WI38 (cell line): ENCODE data around the gene ST3GAL4.
A peak's percentile ranks its signal among the peaks of the same experiment; 100 is the strongest.
"Not testable (repeated sequence)": the region's sequence is repeated elsewhere in the genome, so short reads cannot be mapped to it uniquely, and the experiment has no call there.

Source experiments
- H3K4me3 ChIP-seq: 2 replicates; pipeline ENCODE4 v1.5.1; 2011; ENCODE audit warnings: low read depth, mild to moderate bottlenecking, control low read depth, low read length
- CTCF ChIP-seq: IDR thresholded peaks from 2 replicates; pipeline ENCODE4 v1.5.1; 2012; ENCODE audit warnings: low read depth, mild to moderate bottlenecking, control low read depth, low read length

ST3GAL4 gene

GRCh38 chr11:126355324-126355925 lies at the start of gene ST3GAL4:
Gene ST3GAL4, plus strand, starts transcription at chr11:126355686. Its CDS starts 50,470 bp downstream, at chr11:126406156.
- TF ChIP-seq CTCF = no peak

GRCh38 chr11:126305699-126306098 lies 49.8 kb upstream of the ST3GAL4 start:
- H3K4me3 ChIP-seq = no peak overlapping the region
- no peak for TF ChIP-seq CTCF

More at GRCh38 chr11:126355324-126355925, at the start of gene ST3GAL4:
- peak within 1 kb of the TSS; percentile 85 for H3K4me3 ChIP-seq

GRCh38 chr11:126307706-126308105 lies 47.8 kb upstream of the ST3GAL4 start:
- peak; percentile 12; the same call in 1 of the 2 replicates for TF ChIP-seq CTCF
- H3K4me3 ChIP-seq = no peak overlapping the region

- no peak overlapping the region for H3K4me3 ChIP-seq
- no peak for TF ChIP-seq CTCF
These were observed 47.2 kb upstream of the ST3GAL4 start for GRCh38 chr11:126308271-126308671.

GRCh38 chr11:126308771-126309170 lies 46.7 kb upstream of the ST3GAL4 start:
- not testable (repeated sequence) for H3K4me3 ChIP-seq

- no peak overlapping the region for H3K4me3 ChIP-seq
- peak; percentile 76 for TF ChIP-seq CTCF
These were observed 45.1 kb upstream of the ST3GAL4 start for GRCh38 chr11:126310200-126310991.

- no peak overlapping the region for H3K4me3 ChIP-seq
- no peak for TF ChIP-seq CTCF
These were observed 44.5 kb upstream of the ST3GAL4 start for GRCh38 chr11:126310992-126311310.
